HepG2 (cell line): ENCODE data around the gene C3orf38. TPM values are rescaled to one million over a fixed set of nuclear protein-coding genes. Genes with fewer than 3 reads are reported as not detected.
A peak's percentile ranks its signal among the peaks of the same experiment; 100 is the strongest.

ENCODE experiments used
- ATAC-seq: fragments of 200-7000 bp; cut with Tn5 transposase; 3 replicates; pipeline ENCODE4 v1.9.1; 2020; ENCODE audit warnings: mild to moderate bottlenecking, moderate library complexity
- BruUV-seq: library from RNA; stranded (reverse); fragments of 400-500 nt; replicated peaks from 2 replicates; lab custom pipeline; 2021; lab: Mats Ljungman, UMichigan
- CTCF ChIA-PET: fragments of 300-600 bp; formaldehyde crosslinking; extraction: SDS; loops from one replicate; lab custom pipeline; 2021; ENCODE audit warnings: low total read pairs, inconsistent platforms, low intra/inter-chr PET ratio; lab: Yijun Ruan, JAX
- POLR2A ChIA-PET: fragments of 350-600 bp; sonication (Branson Sonifier 250); formaldehyde crosslinking; loops from one replicate; lab custom pipeline; 2020; ENCODE audit warnings: antibody characterized with exemption, inconsistent platforms; lab: Yijun Ruan, JAX
- DNase-seq: peaks from one replicate; pipeline ENCODE4 v3.0.0-alpha.2; 2015; ENCODE audit warnings: low spot score
- FAIRE-seq: peaks from 3 replicates; lab custom pipeline; 2011; peaks lifted over from hg19 to GRCh38; lab: Jason Lieb, UNC
- H2AFZ ChIP-seq: one replicate; pipeline ENCODE4 v1.6.1; 2011; ENCODE audit warnings: low read length, inconsistent platforms
- H3K27ac ChIP-seq: fragments of 300-600 bp; 3 replicates; pipeline ENCODE4 v1.8.0; 2011; ENCODE audit warnings: mixed run types, mild to moderate bottlenecking, mixed read lengths, low read length, inconsistent platforms; ENCODE audit not compliant: insufficient read depth; ENCODE audit errors: extremely low read length
- H3K27me3 ChIP-seq, 2 experiments: fragments of 200-600 bp in 1 of 2; 2 replicates in 1 of 2; 3 replicates in 1 of 2; pipeline versions ENCODE4 v1.6.0 to v1.8.0; 2011; ENCODE audit warnings: low read length in 2 of 2, mild to moderate bottlenecking in 2 of 2, moderate library complexity in 2 of 2, inconsistent platforms in 1 of 2; ENCODE audit not compliant: insufficient read depth in 2 of 2, control insufficient read depth in 1 of 2
- H3K36me3 ChIP-seq, 2 experiments: fragments of 200-600 bp in 1 of 2; replicated peaks in 1 of 2; 2 replicates in 1 of 2; 3 replicates in 1 of 2; pipeline versions ENCODE4 v1.5.1 to v1.8.0; 2011; ENCODE audit warnings: low read length in 2 of 2, inconsistent platforms in 1 of 2; ENCODE audit not compliant: insufficient read depth in 2 of 2, control insufficient read depth in 1 of 2
- H3K4me1 ChIP-seq: 2 replicates; pipeline ENCODE4 v1.5.1; 2012; ENCODE audit warnings: low read length, inconsistent platforms; ENCODE audit not compliant: insufficient read depth
- H3K4me2 ChIP-seq: 2 replicates; pipeline ENCODE4 v1.6.0; 2011; ENCODE audit warnings: low read depth, low read length, inconsistent platforms
- H3K4me3 ChIP-seq, 3 experiments: fragments of 200-600 bp in 1 of 3; sonication (generic), shearing (Covaris generic) in 1 of 3; replicated peaks in 1 of 3; 2 replicates each; pipeline ENCODE4 v1.5.1; 2011 to 2016; ENCODE audit warnings: low read length in 3 of 3, inconsistent platforms in 2 of 3, low read depth in 2 of 3, mild to moderate bottlenecking in 2 of 3, control low read depth in 1 of 3, mixed read lengths in 1 of 3; ENCODE audit not compliant: insufficient read depth in 1 of 3
- H3K79me2 ChIP-seq: one replicate; pipeline ENCODE4 v1.6.1; 2011; ENCODE audit warnings: low read length, inconsistent platforms; ENCODE audit not compliant: insufficient read depth
- H3K9ac ChIP-seq: 2 replicates; pipeline ENCODE4 v1.6.0; 2011; ENCODE audit warnings: mild to moderate bottlenecking, low read depth, low read length, inconsistent platforms; ENCODE audit not compliant: insufficient read depth
- H3K9me3 ChIP-seq: 2 replicates; pipeline ENCODE4 v1.5.1; 2012; ENCODE audit warnings: mild to moderate bottlenecking, low read length
- H4K20me1 ChIP-seq: 2 replicates; pipeline ENCODE4 v1.6.0; 2011; ENCODE audit warnings: inconsistent platforms, mild to moderate bottlenecking, low read length, moderate library complexity; ENCODE audit not compliant: insufficient read depth
- GABPB1 ChIP-seq: IDR thresholded peaks from 2 replicates; pipeline ENCODE4 v1.6.1; 2016; ENCODE audit warnings: mild to moderate bottlenecking, missing genetic modification reagents, moderate library complexity, missing compliant biosample characterization
- HOXA5 ChIP-seq: sonication (generic); formaldehyde crosslinking; IDR thresholded peaks from 2 replicates; pipeline ENCODE4 v1.4.0; 2020; ENCODE audit warnings: missing genetic modification reagents
- MEIS1 ChIP-seq: sonication (generic); formaldehyde crosslinking; IDR thresholded peaks from 2 replicates; pipeline ENCODE4 v1.9.0; 2021; ENCODE audit warnings: mild to moderate bottlenecking, missing genetic modification reagents, moderate library complexity, borderline replicate concordance
- NCOA5 ChIP-seq: sonication (generic); formaldehyde crosslinking; IDR thresholded peaks from 2 replicates; pipeline ENCODE4 v1.4.0; 2020; ENCODE audit warnings: missing genetic modification reagents
- PHF8 ChIP-seq: sonication (generic); formaldehyde crosslinking; IDR thresholded peaks from 2 replicates; pipeline ENCODE4 v1.5.0; 2020; ENCODE audit warnings: missing genetic modification reagents
- PPARG ChIP-seq: conservative IDR thresholded peaks from 2 replicates; pipeline ENCODE4 v1.6.1; 2016; ENCODE audit warnings: missing biosample characterization, missing genetic modification reagents
- RFXAP ChIP-seq: sonication (generic); formaldehyde crosslinking; IDR thresholded peaks from 2 replicates; pipeline ENCODE4 v1.4.0; 2020; ENCODE audit warnings: missing genetic modification reagents, borderline replicate concordance
- SP4 ChIP-seq: sonication (generic); formaldehyde crosslinking; IDR thresholded peaks from 2 replicates; pipeline ENCODE4 v1.8.1; 2023; ENCODE audit warnings: mild to moderate bottlenecking, missing genetic modification reagents
- TBX3 ChIP-seq: fragments of 450-650 bp; IDR thresholded peaks from 2 replicates; pipeline ENCODE4 v1.6.1; 2017; ENCODE audit warnings: antibody characterized with exemption, mild to moderate bottlenecking, inconsistent platforms, borderline replicate concordance
- ZNF10 ChIP-seq: sonication (generic); formaldehyde crosslinking; IDR thresholded peaks from 2 replicates; pipeline ENCODE4 v1.4.0; 2020; ENCODE audit warnings: mild to moderate bottlenecking, low read depth, missing genetic modification reagents, borderline replicate concordance
- ZNF431 ChIP-seq: sonication (generic); formaldehyde crosslinking; IDR thresholded peaks from 2 replicates; pipeline ENCODE4 v1.9.0; 2022; ENCODE audit warnings: missing genetic modification reagents, low read depth, mild to moderate bottlenecking, borderline replicate concordance
- ZNF484 ChIP-seq: sonication (generic); formaldehyde crosslinking; IDR thresholded peaks from 2 replicates; pipeline ENCODE4 v1.5.1; 2020; ENCODE audit warnings: mild to moderate bottlenecking, low read depth, missing genetic modification reagents, borderline replicate concordance
- ZNF546 ChIP-seq: sonication (generic); formaldehyde crosslinking; conservative IDR thresholded peaks from 2 replicates; pipeline ENCODE4 v1.8.1; 2023; ENCODE audit warnings: mild to moderate bottlenecking, missing genetic modification reagents
- ZNF720 ChIP-seq: sonication (generic); formaldehyde crosslinking; IDR thresholded peaks from 2 replicates; pipeline ENCODE4 v1.4.0; 2020; ENCODE audit warnings: missing genetic modification reagents
- ZNF775 ChIP-seq: sonication (generic); formaldehyde crosslinking; IDR thresholded peaks from 2 replicates; pipeline ENCODE4 v1.4.0; 2020; ENCODE audit warnings: missing genetic modification reagents, mild to moderate bottlenecking, moderate library complexity, borderline replicate concordance
- ZSCAN9 ChIP-seq: IDR thresholded peaks from 2 replicates; pipeline ENCODE4 v1.6.1; 2016; ENCODE audit warnings: borderline replicate concordance
- WGBS: methylation state at CpG from one replicate; pipeline ENCODE4 v1.1.6; 2017; ENCODE audit warnings: low lambda C conversion rate; 5-methylcytosine and 5-hydroxymethylcytosine counted together
- in situ Hi-C: cut with HindIII; loops from 2 replicates; pipeline ENCODE4 v1.10.0; 2017; ENCODE audit warnings: low pct_unique_long_range_greater_than_20kb; ENCODE audit not compliant: extremely low pct_ligation_motif_present
- intact Hi-C: fragments of 100-400 bp; cut with micrococcal nuclease; formaldehyde crosslinking; loops from one replicate; pipeline ENCODE4 v1.10.0; 2022; ENCODE audit not compliant: unreplicated experiment
- polyA plus RNA-seq, 8 experiments: library from polyadenylated mRNA; depleted of rRNA in 3 of 8; stranded (reverse) in 7 of 8; unstranded in 1 of 8; fragments of >200 nt; fragmentation: Illumina TruSeq in 4 of 8; extraction: Trizol in 4 of 8; gene quantifications; 2 replicates each; pipeline versions ENCODE4 v1.2.1 to v1.2.3, GENCODE V29; 2011 to 2016; ENCODE audit warnings: low read depth in 4 of 8, missing spikeins in 1 of 8, mixed read lengths in 1 of 8; ENCODE audit not compliant: insufficient read depth in 1 of 8
- total RNA-seq, 5 experiments: library from RNA; depleted of rRNA; stranded (reverse); fragments of >200 nt; fragmentation: Illumina TruSeq; extraction: Trizol; gene quantifications; 2 replicates each; pipeline ENCODE4 v1.2.3, GENCODE V29; 2016; ENCODE audit warnings: low read depth in 1 of 5
- TF ChIP-seq, protein P1 (sequence below), 2 experiments: IDR thresholded peaks; 2 replicates each; pipeline ENCODE4 v1.6.1; 2011 to 2012; ENCODE audit warnings: low read length in 2 of 2, borderline replicate concordance in 1 of 2, low read depth in 1 of 2, mild to moderate bottlenecking in 1 of 2, moderate library complexity in 1 of 2
- TF ChIP-seq, protein P2 (sequence below): sonication (generic); formaldehyde crosslinking; conservative IDR thresholded peaks from 2 replicates; pipeline ENCODE4 v1.4.0; 2020; ENCODE audit warnings: missing genetic modification reagents

C3orf38 gene
- total and polyA plus RNA-seq, 2 of the 13 experiments (the other 11 are each of a cell fraction or from before 2014, with no cell fraction given) = 6.0 to 17.5 TPM

- FAIRE-seq = peak; percentile 53
- H4K20me1 ChIP-seq = no peaks in the 10 kb centered on the region
- 0% methylated on average over 11 of the region's 11 CpGs for WGBS
- no peaks in the 10 kb centered on the region for H3K9me3 ChIP-seq
- H3K79me2 ChIP-seq = no peaks in the 10 kb centered on the region
- 0 out of 5 replicates have a peak, but pooled peaks cover 0 to 2% of the 10 kb centered on the region in 2 experiments for H3K27me3 ChIP-seq
- in situ Hi-C loops = no loop called here
- intact Hi-C loops = loop anchor here (2.0 to 10.0 kb wide), 2 partner anchors 39 to 135 kb away; partner anchors contain the start of genes CGGBP1 and ZNF654
- no peaks in the 10 kb centered on the region for H3K36me3 ChIP-seq
- peak overlapping the region; percentile 62 to 72 (median 70) for H3K4me3 ChIP-seq
- peak overlapping the region; percentile 60 for H3K9ac ChIP-seq
- DNase-seq = peak; percentile 85
- ChIA-PET CTCF (no interaction called here), POLR2A (interaction anchor here (1.5 kb wide), 1 partner anchor 40 kb away, joined by 14 read pairs; the partner anchor contains the start of gene C3orf38)
- H3K4me2 ChIP-seq = peak overlapping the region; percentile 80
- ATAC-seq = peak; percentile 92
- no TSS peak for BruUV-seq
- peak overlapping the region; percentile 89 for H2AFZ ChIP-seq
- no peak overlapping the region for H3K27ac ChIP-seq
- H3K4me1 ChIP-seq = peaks cover 14% of the 10 kb centered on the region
- TF ChIP-seq PHF8 (CRISPR knock-in tag) (no peak), ZNF720 (no peak), NCOA5 (CRISPR knock-in tag) (no peak), TBX3 (no peak), ZNF775 (CRISPR knock-in tag) (no peak), RFXAP (CRISPR knock-in tag) (no peak), ZSCAN9 (no peak), ZNF546 (CRISPR knock-in tag) (no peak), ZNF484 (CRISPR knock-in tag) (no peak), SP4 (CRISPR knock-in tag) (no peak), GABPB1 (CRISPR knock-in tag) (peak; percentile 29; the same call in 1 of the 2 replicates), HOXA5 (no peak), PPARG (CRISPR knock-in tag) (no peak), ZNF431 (CRISPR knock-in tag) (no peak), ZNF10 (CRISPR knock-in tag) (no peak), MEIS1 (no peak)
- TF ChIP-seq, protein P1, sequence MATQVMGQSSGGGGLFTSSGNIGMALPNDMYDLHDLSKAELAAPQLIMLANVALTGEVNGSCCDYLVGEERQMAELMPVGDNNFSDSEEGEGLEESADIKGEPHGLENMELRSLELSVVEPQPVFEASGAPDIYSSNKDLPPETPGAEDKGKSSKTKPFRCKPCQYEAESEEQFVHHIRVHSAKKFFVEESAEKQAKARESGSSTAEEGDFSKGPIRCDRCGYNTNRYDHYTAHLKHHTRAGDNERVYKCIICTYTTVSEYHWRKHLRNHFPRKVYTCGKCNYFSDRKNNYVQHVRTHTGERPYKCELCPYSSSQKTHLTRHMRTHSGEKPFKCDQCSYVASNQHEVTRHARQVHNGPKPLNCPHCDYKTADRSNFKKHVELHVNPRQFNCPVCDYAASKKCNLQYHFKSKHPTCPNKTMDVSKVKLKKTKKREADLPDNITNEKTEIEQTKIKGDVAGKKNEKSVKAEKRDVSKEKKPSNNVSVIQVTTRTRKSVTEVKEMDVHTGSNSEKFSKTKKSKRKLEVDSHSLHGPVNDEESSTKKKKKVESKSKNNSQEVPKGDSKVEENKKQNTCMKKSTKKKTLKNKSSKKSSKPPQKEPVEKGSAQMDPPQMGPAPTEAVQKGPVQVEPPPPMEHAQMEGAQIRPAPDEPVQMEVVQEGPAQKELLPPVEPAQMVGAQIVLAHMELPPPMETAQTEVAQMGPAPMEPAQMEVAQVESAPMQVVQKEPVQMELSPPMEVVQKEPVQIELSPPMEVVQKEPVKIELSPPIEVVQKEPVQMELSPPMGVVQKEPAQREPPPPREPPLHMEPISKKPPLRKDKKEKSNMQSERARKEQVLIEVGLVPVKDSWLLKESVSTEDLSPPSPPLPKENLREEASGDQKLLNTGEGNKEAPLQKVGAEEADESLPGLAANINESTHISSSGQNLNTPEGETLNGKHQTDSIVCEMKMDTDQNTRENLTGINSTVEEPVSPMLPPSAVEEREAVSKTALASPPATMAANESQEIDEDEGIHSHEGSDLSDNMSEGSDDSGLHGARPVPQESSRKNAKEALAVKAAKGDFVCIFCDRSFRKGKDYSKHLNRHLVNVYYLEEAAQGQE (IDR thresholded peaks at IDR 0.05; ENCODE audit: borderline replicate concordance in 1 of 2, low read depth in 1 of 2, low read length in 2 of 2) = no peak
- TF ChIP-seq, protein P2, sequence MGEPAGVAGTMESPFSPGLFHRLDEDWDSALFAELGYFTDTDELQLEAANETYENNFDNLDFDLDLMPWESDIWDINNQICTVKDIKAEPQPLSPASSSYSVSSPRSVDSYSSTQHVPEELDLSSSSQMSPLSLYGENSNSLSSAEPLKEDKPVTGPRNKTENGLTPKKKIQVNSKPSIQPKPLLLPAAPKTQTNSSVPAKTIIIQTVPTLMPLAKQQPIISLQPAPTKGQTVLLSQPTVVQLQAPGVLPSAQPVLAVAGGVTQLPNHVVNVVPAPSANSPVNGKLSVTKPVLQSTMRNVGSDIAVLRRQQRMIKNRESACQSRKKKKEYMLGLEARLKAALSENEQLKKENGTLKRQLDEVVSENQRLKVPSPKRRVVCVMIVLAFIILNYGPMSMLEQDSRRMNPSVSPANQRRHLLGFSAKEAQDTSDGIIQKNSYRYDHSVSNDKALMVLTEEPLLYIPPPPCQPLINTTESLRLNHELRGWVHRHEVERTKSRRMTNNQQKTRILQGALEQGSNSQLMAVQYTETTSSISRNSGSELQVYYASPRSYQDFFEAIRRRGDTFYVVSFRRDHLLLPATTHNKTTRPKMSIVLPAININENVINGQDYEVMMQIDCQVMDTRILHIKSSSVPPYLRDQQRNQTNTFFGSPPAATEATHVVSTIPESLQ (CRISPR knock-in tag) = no peak
Measured at GRCh38 chr3:88189361-88189810, 39.6 kb downstream of the C3orf38 start.
